GM21528 (cell line): ENCODE measurements around the gene PRKCD.

Source experiments
- ATAC-seq: cut with Tn5 transposase; IDR thresholded peaks from one replicate; pipeline ENCODE4 v1.9.1; 2021; ENCODE audit warnings: mild to moderate bottlenecking, moderate library complexity; ENCODE audit not compliant: unreplicated experiment, low FRiP score

The PRKCD gene

GRCh38 chr3:53154881-53155285, 6.1 kb upstream of the PRKCD start:
- ATAC-seq: no peak

- no peak for ATAC-seq
These were observed 5.2 kb upstream of the PRKCD start for GRCh38 chr3:53155760-53156159.

- no peak for ATAC-seq
These were observed 4.6 kb upstream of the PRKCD start for GRCh38 chr3:53156368-53156834.

- no peak for ATAC-seq
These were observed 2.9 kb upstream of the PRKCD start for GRCh38 chr3:53157974-53158580.

GRCh38 chr3:53158765-53159155, 2.2 kb upstream of the PRKCD start:
- ATAC-seq: no peak

- ATAC-seq: no peak
These were observed 1.6 kb upstream of the PRKCD start for GRCh38 chr3:53159156-53160060.

GRCh38 chr3:53160061-53160659, 849 bp upstream of the PRKCD start:
- no peak for ATAC-seq

- ATAC-seq: peak; percentile 2
These were observed 426 bp downstream of the PRKCD start for GRCh38 chr3:53161450-53161819.

GRCh38 chr3:53161820-53162671, 1.0 kb downstream of the PRKCD start:
- no peak for ATAC-seq

- no peak for ATAC-seq
These were observed 1.8 kb downstream of the PRKCD start for GRCh38 chr3:53162672-53163443.

- no peak for ATAC-seq
These were observed 2.7 kb downstream of the PRKCD start for GRCh38 chr3:53163444-53164387.

- no peak for ATAC-seq
These were observed 3.9 kb downstream of the PRKCD start for GRCh38 chr3:53164911-53165310.

- no peak for ATAC-seq
These were observed 5.2 kb downstream of the PRKCD start for GRCh38 chr3:53166206-53166605.

GRCh38 chr3:53166781-53167291, 5.8 kb downstream of the PRKCD start:
- ATAC-seq: no peak

- ATAC-seq: no peak
These were observed 6.6 kb downstream of the PRKCD start for GRCh38 chr3:53167418-53168174.

- no peak for ATAC-seq
These were observed 7.3 kb downstream of the PRKCD start for GRCh38 chr3:53168175-53168923.
